ENCODE data around the gene DOCK8.

DOCK8 gene

GRCh38 chr9:511861-512260 lies 297.2 kb downstream of the DOCK8 start:
- DNase-seq, result no peak

GRCh38 chr9:512555-513272 lies 298.0 kb downstream of the DOCK8 start:
- DNase-seq, result no peak

Measured in effector CD8-positive, alpha-beta T cell (primary cell).